Gastroesophageal sphincter (tissue), 4 donors: ENCODE results near the gene DAP. TPM values are rescaled to one million over a fixed set of nuclear protein-coding genes. Genes with fewer than 3 reads are reported as not detected.
"Not testable (repeated sequence)": the region's sequence is repeated elsewhere in the genome, so short reads cannot be mapped to it uniquely, and the experiment has no call there.

ENCODE experiments used
- ATAC-seq: fragments of 150-250 bp; one replicate; pipeline ENCODE4 v1.9.1; 2016; ENCODE audit warnings: mild to moderate bottlenecking, moderate library complexity
- H3K27ac ChIP-seq, 4 donors: fragments of 200-600 bp; sonication (generic) in 3 of 4; 1 replicate in 3 of 4; 2 replicates in 1 of 4; pipeline ENCODE4 v1.5.1; 2016 to 2019
- H3K27me3 ChIP-seq: fragments of 200-600 bp; sonication (generic); one replicate; pipeline ENCODE4 v1.5.1; 2019
- H3K36me3 ChIP-seq, 2 donors: fragments of 200-600 bp; sonication (generic); one replicate each; pipeline ENCODE4 v1.5.1; 2019; ENCODE audit warnings: control low read depth in 1 of 2
- H3K4me1 ChIP-seq, 3 donors: fragments of 200-600 bp; sonication (generic); 1 replicate in 2 of 3; 2 replicates in 1 of 3; pipeline ENCODE4 v1.5.1; 2016 to 2019; ENCODE audit warnings: control low read depth in 2 of 3
- H3K4me3 ChIP-seq, 2 donors: fragments of 200-600 bp; sonication (generic); one replicate each; pipeline ENCODE4 v1.5.1; 2019; ENCODE audit warnings: mild to moderate bottlenecking in 1 of 2, moderate library complexity in 1 of 2
- H3K9me3 ChIP-seq, 3 donors: fragments of 200-600 bp; sonication (generic); one replicate each; pipeline ENCODE4 v1.5.1; 2017 to 2019; ENCODE audit warnings: control low read depth in 2 of 3
- EP300 ChIP-seq: sonication (generic); formaldehyde crosslinking; IDR thresholded peaks from one replicate; pipeline ENCODE4 v1.6.1; 2017; ENCODE audit warnings: antibody characterized with exemption, mild to moderate bottlenecking
- POLR2A ChIP-seq, 2 donors: fragments of 450-650 bp; IDR thresholded peaks; one replicate each; pipeline ENCODE4 v1.6.1; 2017; ENCODE audit warnings: antibody characterized with exemption in 2 of 2, mild to moderate bottlenecking in 2 of 2, moderate library complexity in 1 of 2
- POLR2AphosphoS5 ChIP-seq: sonication (generic); formaldehyde crosslinking; IDR thresholded peaks from one replicate; pipeline ENCODE4 v1.6.1; 2017; ENCODE audit warnings: antibody characterized with exemption
- WGBS, 2 donors: methylation state at CpG; one replicate each; pipeline ENCODE4 v1.1.5; 2018; ENCODE audit warnings: low coverage in 1 of 2; 5-methylcytosine and 5-hydroxymethylcytosine counted together
- total RNA-seq, 4 donors: library from RNA; depleted of rRNA; stranded (reverse); fragments of >200 nt; gene quantifications; one replicate each; pipeline ENCODE4 v1.1.0, GENCODE V29; 2016
- TF ChIP-seq, protein P1 (sequence below), 4 experiments: fragments of 200-600 bp in 2 of 4; fragments of 450-650 bp in 2 of 4; sonication (generic) in 1 of 4; IDR thresholded peaks; one replicate each; pipeline ENCODE4 v1.5.1; 2017 to 2019; ENCODE audit warnings: antibody characterized with exemption in 4 of 4, mild to moderate bottlenecking in 2 of 4, moderate library complexity in 2 of 4

DAP gene
- total RNA-seq, 4 donors from 2014 or later = 21.8 to 41.9 (median 36.0) TPM

DNA sequence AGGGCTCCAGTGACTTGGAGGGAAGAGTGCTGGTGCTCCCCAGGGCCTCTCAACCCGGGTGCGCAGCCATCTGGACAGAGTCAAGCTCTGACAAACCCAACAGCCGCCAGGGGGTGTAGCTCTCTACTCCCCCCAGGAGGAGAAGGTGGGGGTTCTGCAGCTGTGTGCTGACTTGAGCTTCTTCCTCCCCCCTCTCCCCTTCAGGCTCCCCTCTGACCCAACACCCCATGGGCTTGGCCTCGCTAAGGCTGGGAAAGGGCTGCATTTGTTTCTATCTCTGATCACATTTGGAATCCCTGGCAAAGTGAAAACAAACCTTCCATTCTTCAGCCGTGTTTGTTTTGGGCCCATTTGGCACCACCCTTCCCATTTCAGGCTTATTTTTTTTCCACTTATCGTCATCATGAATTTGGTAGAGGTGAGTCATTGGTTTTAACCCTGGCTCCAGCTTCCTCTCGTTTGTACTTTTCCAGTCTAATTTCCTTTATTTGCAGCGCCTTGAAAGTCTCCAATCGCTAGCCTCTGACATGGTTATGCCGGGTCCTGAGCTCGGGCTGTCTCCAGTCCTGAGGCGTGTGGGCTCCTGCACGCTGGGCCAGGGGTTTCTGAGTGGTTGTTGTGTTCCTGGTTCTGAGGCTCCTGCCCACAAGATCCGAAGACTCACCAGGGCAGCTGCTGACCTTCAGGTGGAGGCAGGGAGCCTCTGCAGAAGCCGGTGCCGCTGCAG is 36.1 kb downstream of the DAP start:
- no peaks in the 10 kb centered on the region for H3K27me3 ChIP-seq
- peaks cover 0 to 39% (median 5%) of the 10 kb centered on the region in 3 donors for H3K4me1 ChIP-seq
- 43 to 66% methylated on average over 9 of the region's 16 CpGs for WGBS, 2 donors
- ATAC-seq = peak; percentile 79
- TF ChIP-seq POLR2A (IDR thresholded peaks at IDR 0.05) (no peak), POLR2AphosphoS5 (no peak), EP300 (no peak)
- TF ChIP-seq, protein P1, sequence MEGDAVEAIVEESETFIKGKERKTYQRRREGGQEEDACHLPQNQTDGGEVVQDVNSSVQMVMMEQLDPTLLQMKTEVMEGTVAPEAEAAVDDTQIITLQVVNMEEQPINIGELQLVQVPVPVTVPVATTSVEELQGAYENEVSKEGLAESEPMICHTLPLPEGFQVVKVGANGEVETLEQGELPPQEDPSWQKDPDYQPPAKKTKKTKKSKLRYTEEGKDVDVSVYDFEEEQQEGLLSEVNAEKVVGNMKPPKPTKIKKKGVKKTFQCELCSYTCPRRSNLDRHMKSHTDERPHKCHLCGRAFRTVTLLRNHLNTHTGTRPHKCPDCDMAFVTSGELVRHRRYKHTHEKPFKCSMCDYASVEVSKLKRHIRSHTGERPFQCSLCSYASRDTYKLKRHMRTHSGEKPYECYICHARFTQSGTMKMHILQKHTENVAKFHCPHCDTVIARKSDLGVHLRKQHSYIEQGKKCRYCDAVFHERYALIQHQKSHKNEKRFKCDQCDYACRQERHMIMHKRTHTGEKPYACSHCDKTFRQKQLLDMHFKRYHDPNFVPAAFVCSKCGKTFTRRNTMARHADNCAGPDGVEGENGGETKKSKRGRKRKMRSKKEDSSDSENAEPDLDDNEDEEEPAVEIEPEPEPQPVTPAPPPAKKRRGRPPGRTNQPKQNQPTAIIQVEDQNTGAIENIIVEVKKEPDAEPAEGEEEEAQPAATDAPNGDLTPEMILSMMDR (IDR thresholded peaks at IDR 0.05) = peak in 2 of 4 experiments; percentile 34 to 41
- peak overlapping the region in 3 of 4 donors; percentile 60 to 80 (median 77) for H3K27ac ChIP-seq
- peaks cover 0 to 20% of the 10 kb centered on the region in 2 donors for H3K36me3 ChIP-seq
- H3K9me3 ChIP-seq = no peaks in the 10 kb centered on the region
- no peak overlapping the region for H3K4me3 ChIP-seq

GRCh38 chr5:10723514-10723913 is 37.5 kb downstream of the DAP start:
- TF ChIP-seq POLR2A (IDR thresholded peaks at IDR 0.05) (no peak), POLR2AphosphoS5 (no peak), EP300 (no peak)
- TF ChIP-seq, protein P1 (IDR thresholded peaks at IDR 0.05) = no peak
- Histone ChIP-seq H3K4me1 (peaks cover 0 to 39% (median 5%) of the 10 kb centered on the region in 3 donors), H3K4me3 (no peak overlapping the region), H3K27ac (no peak overlapping the region), H3K27me3 (no peaks in the 10 kb centered on the region), H3K36me3 (peaks cover 0 to 25% of the 10 kb centered on the region in 2 donors), H3K9me3 (no peaks in the 10 kb centered on the region)
- WGBS, 2 donors = 100% methylated on average over 1 of the region's 1 CpG
- no peak for ATAC-seq

DNA sequence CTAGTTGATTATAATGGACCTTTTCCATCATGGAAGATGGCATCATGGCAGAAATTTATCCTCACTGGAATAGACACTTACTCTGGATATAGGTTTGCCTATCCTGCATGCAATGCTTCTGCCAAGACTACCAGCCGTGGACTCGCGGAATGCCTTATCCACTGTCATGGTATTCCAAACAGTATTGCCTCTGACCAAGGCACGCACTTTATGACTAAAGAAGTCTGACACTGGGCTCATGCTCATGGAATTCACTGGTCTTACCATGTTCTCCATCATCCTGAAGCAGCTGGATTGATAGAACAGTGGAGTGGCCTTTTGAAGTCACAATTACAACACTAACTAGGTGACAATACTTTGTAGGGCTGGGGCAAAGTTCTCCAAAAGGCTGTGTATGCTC is 40.3 kb downstream of the DAP start:
- Histone ChIP-seq H3K4me1 (peaks cover 0 to 20% (median 5%) of the 10 kb centered on the region in 3 donors), H3K36me3 (peaks cover 0 to 31% of the 10 kb centered on the region in 2 donors)
- WGBS, 2 donors = no CpG with 5 or more reads among the region's 4 CpGs
- ATAC-seq, H3K27me3 ChIP-seq, H3K9me3 ChIP-seq, H3K4me3 ChIP-seq, H3K27ac ChIP-seq: not testable (repeated sequence)

GRCh38 chr5:10719965-10720364 is 41.1 kb downstream of the DAP start:
- TF ChIP-seq POLR2AphosphoS5 = no peak
- TF ChIP-seq, protein P1 (IDR thresholded peaks at IDR 0.05) = no peak
- no peak for TF ChIP-seq POLR2A (IDR thresholded peaks at IDR 0.05)
- TF ChIP-seq EP300 = no peak
- Histone ChIP-seq H3K27ac (no peak overlapping the region), H3K4me3 (no peak overlapping the region), H3K9me3 (no peaks in the 10 kb centered on the region), H3K36me3 (peaks cover 0 to 37% of the 10 kb centered on the region in 2 donors), H3K4me1 (peaks cover 0 to 14% (median 5%) of the 10 kb centered on the region in 3 donors), H3K27me3 (no peaks in the 10 kb centered on the region)
- no CpG with 5 or more reads among the region's 2 CpGs for WGBS, 2 donors
- no peak for ATAC-seq

GRCh38 chr5:10718617-10719016 is 42.4 kb downstream of the DAP start:
- H3K9me3 ChIP-seq, H3K27ac ChIP-seq, ATAC-seq, H3K4me1 ChIP-seq, H3K27me3 ChIP-seq, H3K4me3 ChIP-seq: not testable (repeated sequence)
- H3K36me3 ChIP-seq = peaks cover 0 to 44% of the 10 kb centered on the region in 2 donors
- 100% methylated on average over 1 of the region's 1 CpG for WGBS, 2 donors

GRCh38 chr5:10716825-10717224 is 44.2 kb downstream of the DAP start:
- ATAC-seq, H3K27ac ChIP-seq, H3K9me3 ChIP-seq, H3K4me1 ChIP-seq, H3K4me3 ChIP-seq, H3K27me3 ChIP-seq: not testable (repeated sequence)
- WGBS, 2 donors = 97 to 100% methylated on average over 1 to 3 of the region's 3 CpGs
- peaks cover 0 to 51% of the 10 kb centered on the region in 2 donors for H3K36me3 ChIP-seq
